Amygdala (tissue), 56 donors: ENCODE data around the gene CDC42BPB.

Source experiments
- DNase-seq, 56 donors: peaks; one replicate each; lab custom pipeline; 2025; lab: John Stamatoyannopoulos, UW

The CDC42BPB gene

GRCh38 chr14:103000291-103000921 is 56.9 kb downstream of the CDC42BPB start:
- no peak for DNase-seq

- no peak for DNase-seq
These were observed 58.0 kb downstream of the CDC42BPB start for GRCh38 chr14:102999227-102999895.

- DNase-seq: no peak
These were observed 59.0 kb downstream of the CDC42BPB start for GRCh38 chr14:102998393-102998792.

GRCh38 chr14:102996941-102997340 is 60.4 kb downstream of the CDC42BPB start:
- no peak for DNase-seq

- DNase-seq: no peak
These were observed 62.7 kb downstream of the CDC42BPB start for GRCh38 chr14:102994689-102995088.

GRCh38 chr14:102993523-102993922 is 63.8 kb downstream of the CDC42BPB start:
- DNase-seq: no peak

GRCh38 chr14:102991376-102991775 is 66.0 kb downstream of the CDC42BPB start:
- DNase-seq: no peak

GRCh38 chr14:102988054-102988453 is 69.3 kb downstream of the CDC42BPB start:
- no peak for DNase-seq

- DNase-seq: peak in 7 of 56 donors; percentile 17 to 46 (median 39)
These were observed 70.4 kb downstream of the CDC42BPB start for GRCh38 chr14:102986810-102987579.

GRCh38 chr14:102985665-102986064 is 71.7 kb downstream of the CDC42BPB start:
- DNase-seq: peak in 21 of 56 donors; percentile 15 to 70 (median 44)

- DNase-seq: no peak
These were observed 72.8 kb downstream of the CDC42BPB start for GRCh38 chr14:102984336-102985102.

GRCh38 chr14:102983496-102983895 is 73.9 kb downstream of the CDC42BPB start:
- DNase-seq: no peak

GRCh38 chr14:102982852-102983470 is 74.4 kb downstream of the CDC42BPB start:
- peak in 1 of 56 donors; percentile 20 for DNase-seq

- no peak for DNase-seq
These were observed 76.9 kb downstream of the CDC42BPB start for GRCh38 chr14:102980409-102980810.

GRCh38 chr14:102979406-102979805 is 77.9 kb downstream of the CDC42BPB start:
- DNase-seq: no peak

- DNase-seq: peak in 7 of 56 donors; percentile 10 to 55 (median 31)
These were observed 79.9 kb downstream of the CDC42BPB start for GRCh38 chr14:102977475-102977874.

GRCh38 chr14:102975662-102976061 is 81.7 kb downstream of the CDC42BPB start:
- DNase-seq: no peak

- no peak for DNase-seq
These were observed 83.6 kb downstream of the CDC42BPB start for GRCh38 chr14:102973706-102974285.

GRCh38 chr14:102971836-102972606 is 85.3 kb downstream of the CDC42BPB start:
- no peak for DNase-seq
